HG03039 (cell line): ENCODE results near the gene PPP2R2C.

Experiments used
- ATAC-seq: cut with Tn5 transposase; IDR thresholded peaks from one replicate; pipeline ENCODE4 v1.9.1; 2021; ENCODE audit warnings: mild to moderate bottlenecking, moderate library complexity; ENCODE audit not compliant: unreplicated experiment

Gene PPP2R2C

GRCh38 chr4:6472387-6473263, at the start of gene PPP2R2C:
Gene PPP2R2C, minus strand, starts transcription at chr4:6472614. Its CDS starts 385 bp downstream, at chr4:6472229.
- ATAC-seq: no peak

DNA sequence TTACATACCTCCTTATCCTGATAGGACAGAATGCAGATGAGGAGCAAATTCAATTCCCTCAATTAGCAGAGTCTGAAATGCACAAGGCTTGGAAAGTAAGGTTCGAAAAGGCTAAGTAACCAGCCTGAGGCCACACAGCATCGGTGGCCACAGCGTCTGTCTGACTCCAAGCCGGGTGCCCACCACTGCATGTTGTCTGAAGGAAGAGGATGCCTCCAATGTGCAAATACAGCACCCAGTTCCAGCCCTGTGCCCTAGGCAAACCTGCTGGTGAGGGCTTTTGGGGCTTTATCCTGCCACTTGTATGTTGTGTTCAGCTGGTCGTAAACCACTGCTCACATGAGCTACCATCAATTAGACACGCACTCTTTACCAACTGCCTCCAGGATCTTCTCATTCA, 48.6 kb upstream of the PPP2R2C start:
- ATAC-seq: no peak

GRCh38 chr4:6520051-6520636, 47.7 kb upstream of the PPP2R2C start:
- ATAC-seq: no peak

GRCh38 chr4:6517171-6517570, 44.8 kb upstream of the PPP2R2C start:
- ATAC-seq: no peak

DNA sequence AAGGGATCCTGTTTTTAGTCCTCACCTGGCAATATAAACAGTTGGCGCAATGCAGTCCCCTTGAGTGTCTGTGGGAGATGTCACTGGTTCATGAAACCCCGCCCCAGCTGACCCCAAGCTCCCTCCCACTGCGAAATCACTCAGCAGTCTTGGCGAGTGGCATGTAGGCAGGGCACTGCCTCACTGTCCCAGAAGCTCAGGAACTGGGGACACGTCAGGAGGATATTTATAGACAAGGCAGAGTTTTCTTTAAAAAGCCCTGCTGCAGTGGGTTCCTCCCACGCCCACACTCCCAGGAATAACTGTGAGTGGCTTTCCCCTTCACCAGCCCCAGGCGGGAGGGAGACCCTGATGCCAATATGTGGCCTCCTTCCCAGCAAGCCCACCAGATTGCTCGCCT, 44.3 kb upstream of the PPP2R2C start:
- no peak for ATAC-seq

- ATAC-seq: no peak
Observed at GRCh38 chr4:6516281-6516680, 43.9 kb upstream of the PPP2R2C start.

- ATAC-seq: no peak
Observed at GRCh38 chr4:6513678-6514077, 41.3 kb upstream of the PPP2R2C start.

DNA sequence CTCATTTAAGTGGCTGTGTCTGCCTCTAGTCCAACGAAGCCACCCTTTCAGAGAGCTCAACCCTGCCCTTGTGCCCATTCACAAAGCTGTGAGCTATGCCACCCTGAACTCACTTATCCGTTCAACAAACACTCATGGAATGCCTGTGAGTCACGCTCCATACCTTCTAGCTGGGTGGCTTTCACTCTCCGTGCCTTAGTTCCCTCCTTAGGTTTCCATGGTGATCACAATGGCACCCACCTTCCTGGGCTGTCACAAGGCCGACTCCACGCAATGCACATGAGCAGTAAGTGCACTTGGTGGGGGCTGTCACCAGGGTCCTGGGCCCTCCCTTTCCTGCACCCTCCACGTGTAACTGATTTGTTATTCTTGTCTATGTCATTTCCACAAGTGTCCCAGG, 37.2 kb upstream of the PPP2R2C start:
- no peak for ATAC-seq

DNA sequence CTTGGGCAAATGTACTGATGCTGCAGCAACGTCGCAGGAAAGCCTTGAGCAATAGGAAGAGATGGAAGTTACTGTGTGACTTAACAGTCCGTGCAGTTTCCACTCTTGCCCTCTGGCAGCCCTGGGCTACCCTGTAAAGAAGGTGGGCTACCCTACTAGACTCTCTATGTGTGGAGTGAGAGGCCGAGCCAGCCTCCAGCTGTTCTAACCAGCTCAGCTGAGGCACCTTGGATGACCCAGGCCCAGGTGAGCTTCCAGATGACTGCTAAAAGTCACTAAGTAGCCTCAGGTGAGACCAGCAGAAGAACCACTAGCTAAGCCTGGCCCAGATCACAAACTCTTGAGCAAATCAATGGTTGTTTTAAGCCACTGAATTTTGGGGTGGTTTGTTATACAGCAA, 34.9 kb upstream of the PPP2R2C start:
- no peak for ATAC-seq

- ATAC-seq: no peak
Observed at GRCh38 chr4:6506616-6507140, 34.3 kb upstream of the PPP2R2C start.

GRCh38 chr4:6504900-6505496, 32.6 kb upstream of the PPP2R2C start:
- no peak for ATAC-seq

DNA sequence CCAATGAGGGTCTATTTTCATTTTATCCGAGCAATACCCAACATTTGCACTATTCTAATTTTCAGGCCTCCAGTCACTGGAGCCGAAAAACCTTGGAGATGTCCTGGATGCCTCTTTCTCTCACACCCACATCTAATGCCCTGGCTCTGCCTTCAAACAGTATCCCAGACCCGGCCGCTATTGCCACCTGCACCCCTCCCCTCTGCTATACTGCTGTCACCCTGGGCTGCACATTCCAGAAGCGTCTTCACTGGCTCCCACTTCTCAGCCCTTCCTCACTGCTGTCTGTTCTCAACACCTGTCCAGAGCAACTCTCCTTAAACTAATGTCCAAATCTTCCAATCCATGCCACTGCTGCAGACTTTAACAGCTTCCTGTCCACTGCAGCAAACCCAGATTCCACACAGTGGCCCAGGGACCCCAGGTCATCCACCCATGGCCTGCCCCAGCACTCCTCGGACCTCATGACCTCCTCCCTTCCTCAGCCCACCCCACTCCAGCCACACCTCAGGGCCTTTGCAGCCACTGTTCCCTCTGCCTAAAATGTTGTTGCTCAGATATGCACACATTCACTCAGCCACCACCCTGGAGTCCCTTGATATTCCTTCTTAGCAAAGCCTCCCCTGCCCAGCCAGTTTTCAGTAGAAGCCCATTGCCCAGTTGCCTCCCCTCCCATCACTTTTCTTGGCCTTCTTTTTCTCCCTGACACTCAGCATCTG, 30.5 kb upstream of the PPP2R2C start:
- ATAC-seq: no peak

GRCh38 chr4:6502147-6502546, 29.7 kb upstream of the PPP2R2C start:
- no peak for ATAC-seq

- ATAC-seq: no peak
Observed at GRCh38 chr4:6501171-6501570, 28.8 kb upstream of the PPP2R2C start.

DNA sequence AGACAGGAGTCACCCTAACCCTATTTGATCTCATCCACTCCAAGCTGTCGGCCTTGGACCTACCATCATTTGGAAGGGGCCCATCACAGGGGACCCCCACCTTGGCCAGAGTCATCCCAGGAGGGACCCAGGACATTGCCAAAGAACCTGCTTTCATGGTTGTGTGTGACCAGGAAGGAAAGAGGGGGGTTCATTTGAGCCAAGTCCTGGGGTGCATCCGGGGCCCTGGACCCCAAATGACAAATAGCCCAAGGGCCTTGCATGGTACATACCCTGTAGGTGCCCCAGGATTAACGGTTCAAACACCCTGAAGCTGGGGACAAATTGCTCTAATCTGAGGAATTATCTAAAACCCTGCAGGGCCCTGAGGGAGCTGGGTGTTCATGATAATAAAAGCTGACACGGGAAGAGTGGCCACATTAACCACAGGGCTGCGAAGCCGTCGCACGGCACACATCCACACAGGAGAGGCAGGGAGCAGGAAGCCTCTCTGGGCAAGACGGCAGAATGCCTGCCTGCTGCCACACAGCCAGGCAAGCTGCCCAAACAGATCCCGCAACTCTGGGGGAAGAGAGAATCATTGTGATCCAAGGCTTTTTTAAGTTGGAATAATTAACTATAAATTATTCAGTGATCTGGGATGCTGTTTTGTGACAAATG, 28.2 kb upstream of the PPP2R2C start:
- ATAC-seq: no peak

DNA sequence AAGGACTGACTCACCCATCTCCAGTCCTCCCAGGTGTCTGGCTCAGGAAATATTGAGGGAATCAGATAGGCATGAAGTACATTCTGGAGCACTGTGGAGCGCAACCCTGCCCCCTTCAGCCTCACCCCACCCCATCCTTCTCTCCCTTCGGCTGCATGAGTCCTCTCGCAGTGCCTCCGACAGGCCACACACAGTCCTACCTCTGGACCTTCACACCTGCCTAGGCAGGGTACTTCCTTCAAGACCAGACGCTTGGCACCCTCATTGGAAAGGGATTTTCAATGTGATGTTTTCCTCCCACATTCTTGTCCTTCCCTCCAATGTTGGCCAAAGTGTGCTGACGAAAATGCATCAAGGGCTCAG, 26.8 kb upstream of the PPP2R2C start:
- no peak for ATAC-seq

DNA sequence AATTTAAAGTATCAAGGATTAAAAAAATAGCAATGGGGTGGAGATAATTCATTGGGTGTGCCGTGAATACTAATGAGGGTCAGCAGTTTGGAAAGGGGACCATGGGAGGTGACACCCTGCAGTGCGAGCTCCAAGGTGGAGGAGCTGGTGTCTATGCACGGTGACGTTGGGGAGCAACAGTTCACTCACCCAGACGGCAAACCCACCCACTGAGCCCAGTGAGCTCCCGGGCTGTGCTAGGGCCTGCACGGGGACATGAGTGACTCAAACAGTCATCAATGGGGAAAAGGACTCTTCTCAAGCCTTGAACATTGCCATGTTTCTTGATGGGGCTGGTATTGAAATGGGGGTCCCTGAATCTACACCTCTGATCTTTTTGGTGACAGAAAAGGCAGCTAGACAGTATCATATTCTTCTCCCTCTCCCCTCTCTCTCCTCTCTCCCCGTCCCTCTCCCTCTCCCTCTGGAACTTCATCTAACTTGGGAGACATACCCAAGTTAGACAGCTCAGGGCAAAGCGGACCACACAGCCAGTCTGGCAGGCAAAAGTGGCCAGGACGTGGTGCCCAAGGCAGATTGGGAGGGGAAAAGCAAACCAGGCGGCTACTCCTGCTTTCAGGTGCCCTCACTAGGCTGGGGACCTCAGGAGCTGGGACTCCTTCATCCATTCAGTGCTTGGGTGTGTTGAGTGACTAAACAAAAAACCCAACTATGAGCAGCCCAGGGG, 26.3 kb upstream of the PPP2R2C start:
- no peak for ATAC-seq

DNA sequence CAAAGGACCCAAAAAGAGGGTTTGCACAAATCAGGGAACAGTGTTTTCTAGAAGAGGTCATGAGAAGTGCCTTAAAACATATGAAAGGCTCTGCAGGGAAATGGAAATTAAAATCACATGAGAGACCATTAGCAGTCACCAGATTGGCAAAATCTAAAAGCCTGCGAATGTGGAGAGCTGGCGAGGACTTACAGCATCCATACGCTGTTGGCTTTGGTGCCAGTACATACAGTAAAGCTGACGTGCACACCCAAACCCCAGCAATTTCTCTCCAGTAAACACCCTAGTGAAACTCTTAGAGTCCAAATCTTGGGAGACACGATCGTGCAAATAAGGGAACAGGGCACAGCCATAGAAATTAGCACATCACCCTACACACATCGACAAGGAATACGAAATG, 25.4 kb upstream of the PPP2R2C start:
- no peak for ATAC-seq

DNA sequence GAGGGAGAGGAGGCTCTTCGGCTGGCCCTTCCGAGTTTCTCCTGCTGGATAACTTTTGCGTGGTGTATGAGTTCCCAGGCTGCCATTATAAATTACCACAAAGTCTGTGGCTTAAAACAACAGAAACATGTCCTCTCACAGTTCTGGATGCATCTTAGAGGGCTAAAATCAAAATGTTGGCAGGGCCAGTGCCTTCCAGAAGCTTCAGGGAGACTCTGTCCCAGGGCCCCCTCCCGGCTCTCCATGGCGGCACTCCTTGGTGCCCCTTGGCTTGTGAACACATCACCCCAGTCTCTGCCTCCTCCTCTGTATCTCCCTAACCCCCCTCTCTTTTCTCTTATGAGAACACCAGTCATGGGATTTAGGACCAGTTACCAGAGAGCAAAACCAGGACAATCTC, 23.3 kb upstream of the PPP2R2C start:
- no peak for ATAC-seq

GRCh38 chr4:6495296-6495590, 22.8 kb upstream of the PPP2R2C start:
- no peak for ATAC-seq
